Endothelial cell of umbilical vein (primary cell): Measurements from ENCODE around the gene HYAL1. TPM values are rescaled to one million over a fixed set of nuclear protein-coding genes. Genes with fewer than 3 reads are reported as not detected.

Experiments
- BruUV-seq: library from RNA; stranded (reverse); fragments of 400-500 nt; replicated peaks from 2 replicates; lab custom pipeline; 2021; lab: Mats Ljungman, UMichigan
- CTCF ChIA-PET: fragments of 300-600, 350-600 bp; sonication (Branson Sonifier 250); formaldehyde crosslinking; loops from one replicate; lab custom pipeline; 2021; ENCODE audit warnings: antibody characterized with exemption, inconsistent platforms; lab: Charles Lee
- POLR2A ChIA-PET: fragments of 300-600, 350-600 bp; sonication (Branson Sonifier 250); formaldehyde crosslinking; loops from one replicate; lab custom pipeline; 2021; ENCODE audit warnings: antibody characterized with exemption, inconsistent platforms; lab: Charles Lee
- DNase-seq: peaks from one replicate; pipeline ENCODE4 v3.0.0-alpha.2; 2011; ENCODE audit warnings: low read depth, low spot score
- FAIRE-seq: peaks from 2 replicates; lab custom pipeline; 2011; peaks lifted over from hg19 to GRCh38; lab: Jason Lieb, UNC
- H2AFZ ChIP-seq: 2 replicates; pipeline ENCODE4 v1.6.0; 2012; ENCODE audit warnings: low read depth, low read length, control low read depth, inconsistent platforms
- H3K27ac ChIP-seq: 2 replicates; pipeline ENCODE4 v1.5.1; 2011; ENCODE audit warnings: low read depth, mild to moderate bottlenecking, control low read depth, low read length, moderate library complexity; ENCODE audit not compliant: insufficient read depth
- H3K27me3 ChIP-seq, 2 experiments: 2 replicates each; pipeline versions ENCODE4 v1.6.0 to v1.6.1; 2011; ENCODE audit warnings: low read length in 2 of 2, mixed read lengths in 1 of 2; ENCODE audit not compliant: control insufficient read depth in 2 of 2, insufficient read depth in 2 of 2
- H3K36me3 ChIP-seq, 2 experiments: 2 replicates in 1 of 2; 3 replicates in 1 of 2; pipeline ENCODE4 v1.5.1; 2011; ENCODE audit warnings: low read length in 2 of 2, mild to moderate bottlenecking in 1 of 2, moderate library complexity in 1 of 2; ENCODE audit not compliant: control insufficient read depth in 2 of 2, insufficient read depth in 2 of 2; ENCODE audit errors: extremely low read depth in 1 of 2
- H3K4me1 ChIP-seq: 3 replicates; pipeline ENCODE4 v1.5.1; 2011; ENCODE audit warnings: mild to moderate bottlenecking, low read length; ENCODE audit not compliant: control insufficient read depth, insufficient read depth; ENCODE audit errors: extremely low read depth
- H3K4me2 ChIP-seq: 2 replicates; pipeline ENCODE4 v1.6.1; 2011; ENCODE audit warnings: low read length, control low read depth, mixed read lengths; ENCODE audit not compliant: insufficient read depth
- H3K4me3 ChIP-seq, 3 experiments: fragments of 200-600 bp in 1 of 3; sonication (generic), shearing (Covaris generic) in 1 of 3; replicated peaks in 1 of 3; 2 replicates each; pipeline ENCODE4 v1.5.1; 2011 to 2016; ENCODE audit warnings: control low read depth in 3 of 3, low read length in 3 of 3, mild to moderate bottlenecking in 2 of 3, inconsistent platforms in 1 of 3, low read depth in 1 of 3, moderate library complexity in 1 of 3; ENCODE audit not compliant: insufficient read depth in 1 of 3
- H3K79me2 ChIP-seq: 2 replicates; pipeline ENCODE4 v1.6.0; 2012; ENCODE audit warnings: low read length, inconsistent platforms; ENCODE audit not compliant: control insufficient read depth, insufficient read depth
- H3K9ac ChIP-seq: replicated peaks from 2 replicates; pipeline ENCODE3; 2011; ENCODE audit warnings: low read length, control low read depth; ENCODE audit not compliant: insufficient read depth; ENCODE audit errors: extremely low read depth
- H3K9me1 ChIP-seq: replicated peaks from 3 replicates; pipeline ENCODE4 v1.6.0; 2011; ENCODE audit warnings: mild to moderate bottlenecking, low read length; ENCODE audit not compliant: control insufficient read depth, insufficient read depth; ENCODE audit errors: extremely low read depth
- H3K9me3 ChIP-seq: replicated peaks from 2 replicates; pipeline ENCODE4 v1.5.1; 2012; ENCODE audit warnings: low read length, inconsistent platforms; ENCODE audit not compliant: control insufficient read depth, insufficient read depth
- H4K20me1 ChIP-seq: replicated peaks from 2 replicates; pipeline ENCODE3; 2011; ENCODE audit warnings: mild to moderate bottlenecking, low read length; ENCODE audit not compliant: control insufficient read depth, insufficient read depth; ENCODE audit errors: extremely low read depth
- CTCF ChIP-seq, 2 donors: IDR thresholded peaks; 1 replicate in 1 of 2; 2 replicates in 1 of 2; pipeline ENCODE4 v1.5.1; 2011; ENCODE audit warnings: low read length in 2 of 2, mild to moderate bottlenecking in 2 of 2, moderate library complexity in 2 of 2, control low read depth in 1 of 2, inconsistent platforms in 1 of 2, low read depth in 1 of 2; ENCODE audit not compliant: insufficient read depth in 1 of 2; ENCODE audit errors: extremely low read depth in 1 of 2
- EZH2 ChIP-seq: IDR thresholded peaks from 2 replicates; pipeline ENCODE4 v1.6.1; 2012; ENCODE audit warnings: borderline replicate concordance, low read depth, mild to moderate bottlenecking, moderate library complexity, low read length, inconsistent platforms; ENCODE audit not compliant: severe bottlenecking
- FOS ChIP-seq: IDR thresholded peaks from 2 replicates; pipeline ENCODE4 v1.6.1; 2011; ENCODE audit warnings: mild to moderate bottlenecking, low read length, moderate library complexity, borderline replicate concordance; ENCODE audit not compliant: insufficient read depth
- GATA2 ChIP-seq: IDR thresholded peaks from 2 replicates; pipeline ENCODE4 v1.7.0; 2011; ENCODE audit warnings: low read depth, mild to moderate bottlenecking, moderate library complexity, mixed read lengths, low read length; ENCODE audit not compliant: insufficient read length, insufficient read depth
- JUN ChIP-seq: IDR thresholded peaks from 2 replicates; pipeline ENCODE4 v1.6.1; 2011; ENCODE audit warnings: borderline replicate concordance, low read depth; ENCODE audit not compliant: insufficient read length, insufficient read depth
- MAX ChIP-seq: IDR thresholded peaks from 2 replicates; pipeline ENCODE4 v1.6.1; 2011; ENCODE audit not compliant: insufficient read depth, insufficient read length
- MYC ChIP-seq: IDR thresholded peaks from one replicate; pipeline ENCODE4 v1.6.1; 2011; ENCODE audit warnings: mild to moderate bottlenecking, low read depth, low read length
- POLR2AphosphoS5 ChIP-seq: IDR thresholded peaks from 2 replicates; pipeline ENCODE4 v1.6.1; 2012; ENCODE audit warnings: low read depth, mild to moderate bottlenecking, control low read depth, low read length, moderate library complexity; ENCODE audit not compliant: insufficient read depth
- dilution Hi-C: fragments of 300-500 bp; cut with MboI; formaldehyde crosslinking; loops from one replicate; pipeline ENCODE4 v1.15.0; 2019; ENCODE audit warnings: low sequenced_read_pairs; ENCODE audit not compliant: extremely low pct_ligation_motif_present
- intact Hi-C: fragments of 100-400 bp; cut with micrococcal nuclease; formaldehyde crosslinking; loops from one replicate; pipeline ENCODE4 v1.10.0; 2022
- polyA plus RNA-seq, 4 experiments: library from polyadenylated mRNA; depleted of rRNA in 3 of 4; stranded (reverse) in 3 of 4; unstranded in 1 of 4; fragments of >200 nt; gene quantifications; 2 replicates each; pipeline versions ENCODE4 v1.2.1 to v1.2.3, GENCODE V29; 2011 to 2012; ENCODE audit warnings: missing spikeins in 1 of 4
- total RNA-seq: library from RNA; stranded (reverse); gene quantifications from 2 replicates; pipeline ENCODE4 v1.2.3, GENCODE V29; 2021

The HYAL1 gene
- total and polyA plus RNA-seq, 2 donors (not counting 3 experiments of a cell fraction or from before 2014, with no cell fraction given), result 2.2 to 3.3 TPM

GRCh38 chr3:50268703-50269451 lies 34.5 kb downstream of the HYAL1 start, which contains the start of gene SEMA3B:
TSS of gene SEMA3B (plus strand) at chr3:50269147. CDS start at chr3:50269241, 94 bp downstream.
- Histone ChIP-seq H3K9me1 (no peaks in the 10 kb centered on the region), H3K27me3 (peaks cover 6% of the 10 kb centered on the region in 2 experiments), H2AFZ (no peak within 1 kb of the TSS), H3K4me1 (peaks cover 2% of the 10 kb centered on the region), H3K9ac (no peak within 1 kb of the TSS), H3K36me3 (no peaks in the 10 kb centered on the region), H3K27ac (no peak within 1 kb of the TSS), H3K4me3 (no peak within 1 kb of the TSS), H3K79me2 (no peaks in the 10 kb centered on the region), H3K9me3 (no peaks in the 10 kb centered on the region), H4K20me1 (no peaks in the 10 kb centered on the region), H3K4me2 (no peak within 1 kb of the TSS)
- POLR2A ChIA-PET, result interaction anchor here (1.6 kb wide), 1 partner anchor 23 kb away, joined by 3 read pairs; no protein-coding TSS in a partner anchor
- CTCF ChIA-PET, result interaction anchor here (1.0 to 3.7 kb wide), 5 partner anchors 9 to 74 kb away, joined by 3 to 26 read pairs (median 5); no protein-coding TSS in a partner anchor
- FAIRE-seq (no peak), DNase-seq (no peak)
- TF ChIP-seq MAX (no peak), JUN (no peak), MYC (no peak), GATA2 (no peak), EZH2 (no peak), FOS (no peak), POLR2AphosphoS5 (no peak), CTCF (IDR thresholded peaks at IDR 0.05; ENCODE audit: extremely low read depth in 1 of 2, insufficient read depth in 1 of 2, low read depth in 1 of 2, low read length in 2 of 2) (no peak)
- dilution Hi-C loops, result no loop called here
- intact Hi-C loops, result loop anchor here (10.0 kb wide), 1 partner anchor 144 kb away; no protein-coding TSS in a partner anchor
- no TSS peak for BruUV-seq
